ENCODE results near the gene IL17REL.

DNA sequence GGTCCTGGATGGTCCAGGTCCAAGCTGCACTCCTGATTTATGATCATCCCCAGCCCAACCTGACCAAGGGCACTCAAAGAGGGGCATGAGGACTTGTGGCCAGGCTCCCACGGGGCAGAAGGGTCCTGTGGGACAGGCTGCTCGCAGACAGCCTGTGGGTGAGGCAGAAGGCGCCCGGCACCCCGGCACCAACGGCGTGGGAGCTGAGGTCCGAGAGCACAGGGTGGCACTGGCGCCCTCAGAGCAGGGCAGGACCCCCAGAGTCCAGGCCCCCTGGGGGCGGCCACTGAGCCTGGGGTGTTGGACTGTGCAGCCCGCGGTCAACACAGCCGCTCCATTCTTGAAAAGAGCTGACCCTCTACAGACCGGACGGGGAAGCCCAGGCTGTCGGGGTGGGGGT is 3.3 kb downstream of the IL17REL start:
- TF ChIP-seq, protein P1, sequence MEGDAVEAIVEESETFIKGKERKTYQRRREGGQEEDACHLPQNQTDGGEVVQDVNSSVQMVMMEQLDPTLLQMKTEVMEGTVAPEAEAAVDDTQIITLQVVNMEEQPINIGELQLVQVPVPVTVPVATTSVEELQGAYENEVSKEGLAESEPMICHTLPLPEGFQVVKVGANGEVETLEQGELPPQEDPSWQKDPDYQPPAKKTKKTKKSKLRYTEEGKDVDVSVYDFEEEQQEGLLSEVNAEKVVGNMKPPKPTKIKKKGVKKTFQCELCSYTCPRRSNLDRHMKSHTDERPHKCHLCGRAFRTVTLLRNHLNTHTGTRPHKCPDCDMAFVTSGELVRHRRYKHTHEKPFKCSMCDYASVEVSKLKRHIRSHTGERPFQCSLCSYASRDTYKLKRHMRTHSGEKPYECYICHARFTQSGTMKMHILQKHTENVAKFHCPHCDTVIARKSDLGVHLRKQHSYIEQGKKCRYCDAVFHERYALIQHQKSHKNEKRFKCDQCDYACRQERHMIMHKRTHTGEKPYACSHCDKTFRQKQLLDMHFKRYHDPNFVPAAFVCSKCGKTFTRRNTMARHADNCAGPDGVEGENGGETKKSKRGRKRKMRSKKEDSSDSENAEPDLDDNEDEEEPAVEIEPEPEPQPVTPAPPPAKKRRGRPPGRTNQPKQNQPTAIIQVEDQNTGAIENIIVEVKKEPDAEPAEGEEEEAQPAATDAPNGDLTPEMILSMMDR (IDR thresholded peaks at IDR 0.05), result no peak
- TF ChIP-seq POLR2AphosphoS5 (IDR thresholded peaks at IDR 0.05; ENCODE audit: insufficient read depth in 1 of 2, low read depth in 1 of 2) (no peak), POLR2A (IDR thresholded peaks at IDR 0.05) (no peak)
